Muscle of back (tissue), 11 donors: Measurements from ENCODE around the gene IL10RA. TPM values are rescaled to one million over a fixed set of nuclear protein-coding genes. Genes with fewer than 3 reads are reported as not detected.
A peak's percentile ranks its signal among the peaks of the same experiment; 100 is the strongest.
"Not testable (repeated sequence)": the region's sequence is repeated elsewhere in the genome, so short reads cannot be mapped to it uniquely, and the experiment has no call there.

Experiments
- DNase-seq, 3 donors: peaks; one replicate each; pipeline versions ENCODE4 v3.0.0 to v3.0.0-alpha.2; 2013
- polyA plus RNA-seq, 10 donors: library from polyadenylated mRNA; unstranded; fragments of 120-200 nt; gene quantifications; one replicate each; pipeline ENCODE4 v1.2.1, GENCODE V29; 2013; ENCODE audit not compliant: insufficient read length in 10 of 10

IL10RA gene
- polyA plus RNA-seq, 10 donors = 3.7 to 13.4 (median 4.4) TPM

- DNase-seq = no peak
Measured at GRCh38 chr11:118005224-118006152, 19.3 kb downstream of the IL10RA start.

GRCh38 chr11:118006153-118006534 lies 19.9 kb downstream of the IL10RA start:
- DNase-seq = no peak

- no peak for DNase-seq
Measured at GRCh38 chr11:118007040-118007439, 20.8 kb downstream of the IL10RA start.

- not testable (repeated sequence) for DNase-seq
Measured at GRCh38 chr11:118007563-118008270, 21.5 kb downstream of the IL10RA start.

- DNase-seq = no peak
Measured at GRCh38 chr11:118008271-118008911, 22.2 kb downstream of the IL10RA start.

- DNase-seq = no peak
Measured at GRCh38 chr11:118009864-118010737, 23.9 kb downstream of the IL10RA start.

- DNase-seq = peak in 1 of 3 donors; percentile 59
Measured at GRCh38 chr11:118010738-118011461, 24.7 kb downstream of the IL10RA start.

- DNase-seq = no peak
Measured at GRCh38 chr11:118012083-118012669, 26.0 kb downstream of the IL10RA start.

- DNase-seq = no peak
Measured at GRCh38 chr11:118014022-118014421, 27.8 kb downstream of the IL10RA start.

- DNase-seq = no peak
Measured at GRCh38 chr11:118015385-118015841, 29.2 kb downstream of the IL10RA start.

- DNase-seq = no peak
Measured at GRCh38 chr11:118016104-118016503, 29.9 kb downstream of the IL10RA start.

- no peak for DNase-seq
Measured at GRCh38 chr11:118017111-118017510, 30.9 kb downstream of the IL10RA start.

- DNase-seq = no peak
Measured at GRCh38 chr11:118017631-118018315, 31.6 kb downstream of the IL10RA start.

- DNase-seq = no peak
Measured at GRCh38 chr11:118018401-118018800, 32.2 kb downstream of the IL10RA start.

GRCh38 chr11:118021146-118021545 lies 35.0 kb downstream of the IL10RA start:
- no peak for DNase-seq

- DNase-seq = no peak
Measured at GRCh38 chr11:118027694-118028093, 41.5 kb downstream of the IL10RA start.

GRCh38 chr11:118028626-118029025 lies 42.4 kb downstream of the IL10RA start:
- DNase-seq = no peak

GRCh38 chr11:118033443-118033842 lies 47.2 kb downstream of the IL10RA start:
- DNase-seq = no peak

GRCh38 chr11:118042141-118042540 lies 55.9 kb downstream of the IL10RA start:
- no peak for DNase-seq

GRCh38 chr11:118042796-118043195 lies 56.6 kb downstream of the IL10RA start:
- DNase-seq = peak in 1 of 3 donors; percentile 29
